ENCODE results near the gene SEC23A. TPM values are rescaled to one million over a fixed set of nuclear protein-coding genes. Genes with fewer than 3 reads are reported as not detected.
"Not testable (repeated sequence)": the region's sequence is repeated elsewhere in the genome, so short reads cannot be mapped to it uniquely, and the experiment has no call there.

SEC23A gene
- total and polyA plus RNA-seq, 2 of the 8 experiments (the other 6 are each of a cell fraction or from before 2014, with no cell fraction given): 30.9 to 58.2 TPM

GRCh38 chr14:39014460-39014859 is 88.6 kb downstream of the SEC23A start (continued):
- TF ChIP-seq CBX5 (IDR thresholded peaks at IDR 0.05; ENCODE audit: low read depth, low read length) (no peak), EGR1 (IDR thresholded peaks at IDR 0.05; ENCODE audit: borderline replicate concordance, low read depth, low read length) (no peak), RXRA (IDR thresholded peaks at IDR 0.05; ENCODE audit: insufficient read depth, low read depth, low read length) (no peak)

GRCh38 chr14:39008965-39009364 is 94.1 kb downstream of the SEC23A start:
- DNase-seq (ENCODE audit: low read depth in 1 of 2, low spot score in 2 of 2); H3K4me2 ChIP-seq (ENCODE audit: insufficient read depth in 1 of 2, low read depth in 2 of 2, low read length in 2 of 2); POLR2A ChIA-PET (ENCODE audit: partially characterized antibody); H3K36me3 ChIP-seq (ENCODE audit: control insufficient read depth in 2 of 4, insufficient read depth in 4 of 4, low read length in 3 of 4); H3K4ac ChIP-seq (replicated peaks; ENCODE audit: insufficient read length, low read depth, low read length); H2AFZ ChIP-seq (ENCODE audit: low read length); H3K27me3 ChIP-seq (replicated peaks in 1 of 4; ENCODE audit: control insufficient read depth in 3 of 4, extremely low read depth in 1 of 4, insufficient read depth in 3 of 4, low read length in 3 of 4); H2BK120ac ChIP-seq (replicated peaks; ENCODE audit: low read depth, low read length); H3K79me2 ChIP-seq (ENCODE audit: control insufficient read depth in 1 of 2, insufficient read depth in 2 of 2, low read length in 2 of 2); H4K8ac ChIP-seq (ENCODE audit: extremely low read depth, insufficient read depth, low read length); H3K56ac ChIP-seq (replicated peaks; ENCODE audit: insufficient read length, low read depth, low read length); H3K4me1 ChIP-seq (replicated peaks in 1 of 4; ENCODE audit: control insufficient read depth in 3 of 4, insufficient read depth in 4 of 4, low read length in 3 of 4); H3K18ac ChIP-seq (ENCODE audit: extremely low read depth, low read length); H3K4me3 ChIP-seq (ENCODE audit: extremely low read depth in 1 of 4, insufficient read depth in 2 of 4, low read depth in 3 of 4, low read length in 4 of 4); H2BK5ac ChIP-seq (ENCODE audit: low read depth, low read length); H3K9me3 ChIP-seq (ENCODE audit: insufficient read depth in 2 of 2, low read depth in 1 of 2, low read length in 1 of 2); H2BK20ac ChIP-seq (ENCODE audit: low read length); H3K79me1 ChIP-seq (ENCODE audit: low read depth, low read length); H4K91ac ChIP-seq (replicated peaks; ENCODE audit: insufficient read length, low read length); H2BK15ac ChIP-seq (ENCODE audit: low read length); H2AK5ac ChIP-seq (ENCODE audit: low read depth, low read length); H3K9ac ChIP-seq (replicated peaks in 1 of 4; ENCODE audit: extremely low read depth in 1 of 4, low read depth in 3 of 4, low read length in 3 of 4); H3K14ac ChIP-seq (ENCODE audit: insufficient read length); H3K27ac ChIP-seq (ENCODE audit: low read depth, low read length); H4K20me1 ChIP-seq (replicated peaks in 1 of 2; ENCODE audit: control insufficient read depth in 1 of 2, insufficient read depth in 2 of 2, low read length in 2 of 2); H3K23ac ChIP-seq (ENCODE audit: insufficient read length); H4K5ac ChIP-seq (ENCODE audit: insufficient read length, low read depth, low read length); H2BK12ac ChIP-seq (ENCODE audit: low read depth, low read length); H3K23me2 ChIP-seq (ENCODE audit: low read depth, low read length): not testable (repeated sequence)
- peak; percentile 70 for FAIRE-seq
- 67% methylated on average over 1 of the region's 1 CpG; no CpG with 5 or more reads in 1 of the 2 experiments for WGBS, 2 experiments (ENCODE audit: extremely low coverage in 1 of 2, insufficient coverage in 1 of 2, insufficient read length in 1 of 2, insufficient replicate concordance in 2 of 2, low coverage in 1 of 2, low lambda C conversion rate in 2 of 2, missing lambda C conversion rate in 1 of 2)
- CTCF ChIA-PET (ENCODE audit: partially characterized antibody): interaction anchor here (0.6 kb wide), 1 partner anchor 141 kb away, joined by 4 read pairs; no protein-coding TSS in a partner anchor

Data from H1 (cell line).